ENCODE measurements around the gene SMTNL2.
"Not testable (repeated sequence)": the region's sequence is repeated elsewhere in the genome, so short reads cannot be mapped to it uniquely, and the experiment has no call there.

The SMTNL2 gene

GRCh38 chr17:4605826-4606225 lies 21.5 kb downstream of the SMTNL2 start:
- no peak for DNase-seq

- no peak for DNase-seq
Observed at GRCh38 chr17:4607261-4607741, 23.0 kb downstream of the SMTNL2 start.

- DNase-seq: peak; percentile 89
Observed at GRCh38 chr17:4607773-4608187, 23.5 kb downstream of the SMTNL2 start.

GRCh38 chr17:4609761-4610160 lies 25.4 kb downstream of the SMTNL2 start:
- no peak for DNase-seq

GRCh38 chr17:4610162-4610561 lies 25.8 kb downstream of the SMTNL2 start:
- DNase-seq: no peak

- DNase-seq: no peak
Observed at GRCh38 chr17:4610656-4611055, 26.3 kb downstream of the SMTNL2 start.

- DNase-seq: no peak
Observed at GRCh38 chr17:4616476-4616875, 32.1 kb downstream of the SMTNL2 start.

- no peak for DNase-seq
Observed at GRCh38 chr17:4617090-4617489, 32.8 kb downstream of the SMTNL2 start.

GRCh38 chr17:4617590-4618351 lies 33.4 kb downstream of the SMTNL2 start:
- no peak for DNase-seq

- no peak for DNase-seq
Observed at GRCh38 chr17:4620531-4621101, 36.3 kb downstream of the SMTNL2 start.

- no peak for DNase-seq
Observed at GRCh38 chr17:4622375-4622774, 38.0 kb downstream of the SMTNL2 start.

- DNase-seq: no peak
Observed at GRCh38 chr17:4623249-4623648, 38.9 kb downstream of the SMTNL2 start.

- DNase-seq: not testable (repeated sequence)
Observed at GRCh38 chr17:4624451-4624911, 40.2 kb downstream of the SMTNL2 start.

GRCh38 chr17:4625181-4625617 lies 40.9 kb downstream of the SMTNL2 start:
- DNase-seq: peak; percentile 57

- DNase-seq: no peak
Observed at GRCh38 chr17:4626734-4627256, 42.5 kb downstream of the SMTNL2 start.

GRCh38 chr17:4631431-4631830 lies 47.1 kb downstream of the SMTNL2 start:
- no peak for DNase-seq

GRCh38 chr17:4631836-4632580 lies 47.7 kb downstream of the SMTNL2 start:
- no peak for DNase-seq

- no peak for DNase-seq
Observed at GRCh38 chr17:4632581-4632920, 48.2 kb downstream of the SMTNL2 start.

GRCh38 chr17:4633643-4634042 lies 49.3 kb downstream of the SMTNL2 start:
- DNase-seq: no peak

GRCh38 chr17:4634976-4635375 lies 50.6 kb downstream of the SMTNL2 start:
- no peak for DNase-seq

- no peak for DNase-seq
Observed at GRCh38 chr17:4635823-4636375, 51.6 kb downstream of the SMTNL2 start.

GRCh38 chr17:4636474-4637100 lies 52.3 kb downstream of the SMTNL2 start:
- DNase-seq: no peak

- not testable (repeated sequence) for DNase-seq
Observed at GRCh38 chr17:4638766-4639165, 54.4 kb downstream of the SMTNL2 start.

All from eye (tissue), 1 donor.